Mucosa of descending colon (tissue), 3 donors: ENCODE results near the gene PRKAR2A. TPM values are rescaled to one million over a fixed set of nuclear protein-coding genes. Genes with fewer than 3 reads are reported as not detected.

Source experiments
- ATAC-seq: fragments of 200-7000 bp; cut with Tn5 transposase; one replicate; pipeline ENCODE4 v1.9.1; 2020; ENCODE audit warnings: mild to moderate bottlenecking, moderate library complexity
- DNase-seq, 3 donors: peaks; one replicate each; pipeline ENCODE4 v3.0.0-alpha.2; 2020
- H3K36me3 ChIP-seq: fragments of 200-600 bp; one replicate; pipeline ENCODE4 v1.8.0; 2021; ENCODE audit warnings: low read depth, mild to moderate bottlenecking
- H3K4me1 ChIP-seq: fragments of 200-600 bp; one replicate; pipeline ENCODE4 v1.8.0; 2021; ENCODE audit warnings: low read depth, mild to moderate bottlenecking
- H3K4me3 ChIP-seq: fragments of 200-600 bp; one replicate; pipeline ENCODE4 v1.8.0; 2021; ENCODE audit warnings: mild to moderate bottlenecking
- H3K9me3 ChIP-seq: fragments of 200-600 bp; one replicate; pipeline ENCODE4 v1.8.0; 2021; ENCODE audit warnings: mild to moderate bottlenecking
- intact Hi-C, 2 donors: fragments of 100-400 bp; cut with DNase I in 1 of 2; cut with micrococcal nuclease in 1 of 2; formaldehyde crosslinking; loops; one replicate each; pipeline versions ENCODE4 v1.11.0 to v1.11.1; 2022; cut with DNase I, micrococcal nuclease
- long read RNA-seq, 2 donors: library from polyadenylated mRNA; unstranded; transcript quantifications; one replicate each; pipeline ENCODE4 v2.0.0, GENCODE V29; 2019 to 2021
- total RNA-seq, 3 donors: library from RNA; stranded (reverse); fragmentation: NEBNext Ultra II Directional in 2 of 3; extraction: Animal tissue kit (Norgen Biotek cat#: 25700) in 2 of 3; gene quantifications; one replicate each; pipeline versions ENCODE4 v1.2.1 to v1.2.4, GENCODE V29; 2021 to 2023
- TF ChIP-seq, protein P1 (sequence below): fragments of 200-600 bp; IDR thresholded peaks from one replicate; pipeline ENCODE4 v1.8.0; 2022; ENCODE audit warnings: antibody characterized with exemption, mild to moderate bottlenecking
- donor health status: DM: no; HTN: no; CAD: no; lungs with moderate emphysema.
- donor health status: DM: no; HTN: no; CAD: no.
- donor health status: DM: no; HTN: yes; CAD: no.

Gene PRKAR2A
- 10 to 100 TPM; 53.3 to 76.3 (median 55.6) TPM for total RNA-seq
- long read RNA-seq, donor 1, full-length matches to known transcripts, result 13 of 34 reads
- long read RNA-seq, donor 1, partial matches to known transcripts, result 6 of 34 reads
- long read RNA-seq, donor 1, other reads (novel, unspliced or antisense), result 15 of 34 reads
- long read RNA-seq, donor 2, full-length matches to known transcripts, result 6 of 16 reads
- long read RNA-seq, donor 2, partial matches to known transcripts, result 6 of 16 reads
- long read RNA-seq, donor 2, other reads (novel, unspliced or antisense), result 4 of 16 reads

DNA sequence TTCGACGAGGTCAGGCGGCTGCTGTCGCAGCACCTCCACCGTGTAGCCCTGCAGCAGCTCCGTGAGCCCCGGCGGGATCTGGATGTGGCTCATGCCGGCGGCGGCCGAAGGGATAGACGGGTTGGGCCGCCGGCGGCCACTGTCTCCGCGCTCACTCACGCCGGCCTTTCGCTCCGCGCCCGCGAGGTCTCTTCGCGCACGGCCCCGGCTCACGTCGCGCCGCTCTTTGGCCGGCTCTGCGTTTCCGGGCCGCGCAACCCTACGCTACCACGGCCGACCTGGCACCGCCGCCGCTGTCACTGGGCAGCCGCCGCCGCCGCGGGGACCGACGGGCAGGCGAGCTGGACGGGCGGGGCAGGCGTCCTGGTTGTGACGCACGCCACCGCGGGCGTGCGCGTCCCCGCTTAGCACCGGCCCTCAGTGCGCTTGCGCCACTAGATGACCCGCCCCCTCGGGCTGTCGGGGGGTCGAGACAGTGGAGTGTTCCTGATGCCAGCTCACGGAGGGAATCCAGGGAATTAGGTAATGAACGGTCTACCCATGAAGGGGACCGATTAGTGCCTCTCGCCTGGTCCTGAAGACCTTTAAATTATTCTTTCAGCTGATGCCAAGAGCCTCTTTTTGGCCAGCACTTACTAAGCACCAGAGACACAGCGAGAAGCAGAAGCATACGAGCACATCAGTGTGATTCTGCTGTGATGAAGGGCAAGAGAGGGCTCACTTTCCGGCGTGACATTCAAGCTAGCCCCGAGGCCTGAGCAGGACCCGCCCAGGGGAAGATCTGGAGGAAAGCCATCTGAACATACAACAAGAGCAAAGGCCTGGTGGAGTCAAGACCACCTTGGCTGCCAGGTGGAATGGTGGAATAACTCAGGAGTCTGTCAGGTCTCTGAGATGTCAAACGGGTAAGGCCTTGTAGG lies at the start of gene PRKAR2A:
Gene PRKAR2A (minus strand): TSS at position 371 of the 920 bp plus-strand sequence. CDS start 278 bp downstream, at position 93.
- peak within 1 kb of the TSS; percentile 76 for H3K4me3 ChIP-seq
- DNase-seq (peak; percentile 90 to 94 (median 93)), ATAC-seq (peak; percentile 97)
- no peaks in the 10 kb centered on the region for H3K9me3 ChIP-seq
- intact Hi-C loops, result no loop called here
- H3K4me1 ChIP-seq, result peaks cover 20% of the 10 kb centered on the region
- TF ChIP-seq, protein P1, sequence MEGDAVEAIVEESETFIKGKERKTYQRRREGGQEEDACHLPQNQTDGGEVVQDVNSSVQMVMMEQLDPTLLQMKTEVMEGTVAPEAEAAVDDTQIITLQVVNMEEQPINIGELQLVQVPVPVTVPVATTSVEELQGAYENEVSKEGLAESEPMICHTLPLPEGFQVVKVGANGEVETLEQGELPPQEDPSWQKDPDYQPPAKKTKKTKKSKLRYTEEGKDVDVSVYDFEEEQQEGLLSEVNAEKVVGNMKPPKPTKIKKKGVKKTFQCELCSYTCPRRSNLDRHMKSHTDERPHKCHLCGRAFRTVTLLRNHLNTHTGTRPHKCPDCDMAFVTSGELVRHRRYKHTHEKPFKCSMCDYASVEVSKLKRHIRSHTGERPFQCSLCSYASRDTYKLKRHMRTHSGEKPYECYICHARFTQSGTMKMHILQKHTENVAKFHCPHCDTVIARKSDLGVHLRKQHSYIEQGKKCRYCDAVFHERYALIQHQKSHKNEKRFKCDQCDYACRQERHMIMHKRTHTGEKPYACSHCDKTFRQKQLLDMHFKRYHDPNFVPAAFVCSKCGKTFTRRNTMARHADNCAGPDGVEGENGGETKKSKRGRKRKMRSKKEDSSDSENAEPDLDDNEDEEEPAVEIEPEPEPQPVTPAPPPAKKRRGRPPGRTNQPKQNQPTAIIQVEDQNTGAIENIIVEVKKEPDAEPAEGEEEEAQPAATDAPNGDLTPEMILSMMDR, result no peak
- H3K36me3 ChIP-seq, result no peaks in the 10 kb centered on the region

DNA sequence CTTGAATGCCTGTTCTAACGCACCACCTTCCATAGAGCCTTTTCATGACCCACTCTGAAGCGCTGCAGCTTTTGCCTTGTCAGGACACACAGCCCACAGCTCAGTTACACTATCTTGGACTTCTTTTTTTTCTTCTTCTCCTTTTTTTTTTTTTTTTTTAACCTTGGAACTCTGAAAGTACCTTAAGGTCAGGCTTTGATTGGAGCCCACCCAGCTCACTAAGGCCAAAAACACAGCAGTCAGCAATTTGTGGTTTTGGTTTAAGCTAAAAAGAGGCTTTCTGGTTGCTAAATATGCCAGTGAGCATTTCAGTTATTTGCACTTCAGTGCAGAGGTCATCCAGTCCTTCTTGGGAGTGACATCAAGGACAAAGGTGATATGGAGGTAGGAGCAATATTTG lies 49.3 kb upstream of the PRKAR2A start:
- no peak for ATAC-seq
- H3K9me3 ChIP-seq, result no peaks in the 10 kb centered on the region
- TF ChIP-seq, protein P1, result no peak
- H3K4me1 ChIP-seq, result peaks cover 18% of the 10 kb centered on the region
- H3K4me3 ChIP-seq, result no peak overlapping the region
- H3K36me3 ChIP-seq, result no peaks in the 10 kb centered on the region
- no peak for DNase-seq
- intact Hi-C loops, result no loop called here

DNA sequence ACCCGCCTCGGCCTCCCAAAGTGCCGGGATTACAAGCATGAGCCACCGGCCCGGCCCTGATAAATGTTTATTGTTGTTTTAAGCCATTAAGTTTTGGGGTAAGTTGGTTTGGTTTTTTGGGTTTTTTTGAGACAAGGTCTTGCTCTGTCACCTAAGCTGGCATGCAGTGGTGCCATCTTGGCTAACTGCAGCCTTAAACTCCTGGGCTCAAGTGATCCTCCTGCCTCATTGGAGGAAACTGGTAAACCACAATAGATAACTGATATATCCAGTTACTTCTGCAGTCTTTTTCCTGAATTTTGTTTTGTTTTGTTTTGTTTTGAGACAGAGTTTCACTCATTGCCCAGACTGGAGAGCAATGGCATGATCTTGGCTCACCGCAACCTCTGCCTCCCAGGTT lies 46.8 kb upstream of the PRKAR2A start:
- Histone ChIP-seq H3K9me3 (no peaks in the 10 kb centered on the region), H3K36me3 (no peaks in the 10 kb centered on the region), H3K4me3 (no peak overlapping the region), H3K4me1 (peaks cover 18% of the 10 kb centered on the region)
- ATAC-seq, result no peak
- DNase-seq, result no peak
- intact Hi-C loops, result no loop called here
- TF ChIP-seq, protein P1, result no peak

DNA sequence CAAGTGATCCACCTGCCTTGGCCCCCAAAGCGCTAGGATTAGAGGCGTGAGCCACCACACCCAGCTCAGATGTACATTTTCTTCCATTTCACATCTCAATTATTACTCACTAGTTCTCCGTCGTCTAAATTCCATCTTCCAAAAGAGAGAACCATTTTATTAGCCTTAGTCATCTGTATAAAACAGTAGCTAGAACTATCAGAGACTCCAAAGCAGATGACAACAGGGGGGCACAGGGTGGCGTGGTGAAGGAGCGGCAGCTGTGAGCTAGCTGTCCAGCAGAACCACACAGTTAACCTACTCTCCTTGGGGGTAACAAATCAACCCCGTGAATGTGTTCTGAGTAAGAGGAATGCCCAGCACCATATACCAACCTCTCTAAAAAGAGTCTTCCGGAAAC lies 43.9 kb upstream of the PRKAR2A start:
- Histone ChIP-seq H3K4me3 (no peak overlapping the region), H3K4me1 (peaks cover under 1% of the 10 kb centered on the region), H3K36me3 (no peaks in the 10 kb centered on the region), H3K9me3 (no peaks in the 10 kb centered on the region)
- TF ChIP-seq, protein P1, result no peak
- intact Hi-C loops, result no loop called here
- DNase-seq, result no peak
- ATAC-seq, result no peak

DNA sequence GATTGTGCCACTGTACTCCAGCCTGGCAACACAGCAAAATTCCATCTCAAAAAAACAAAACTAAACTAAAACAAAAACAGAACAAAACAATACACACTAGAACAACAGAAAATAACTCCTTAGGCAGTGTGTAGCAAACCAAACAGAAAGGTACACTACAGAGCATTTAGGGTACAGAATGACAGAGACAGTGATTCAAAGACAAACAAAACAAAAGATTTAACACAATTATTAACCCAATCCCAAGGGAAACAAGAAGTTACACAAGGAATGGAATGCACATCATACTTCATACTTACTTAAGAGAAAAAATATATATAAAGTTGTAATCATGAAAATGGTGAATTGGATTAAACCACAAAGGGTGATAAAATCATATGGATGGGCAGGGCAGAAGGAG lies 38.1 kb upstream of the PRKAR2A start:
- H3K9me3 ChIP-seq, result no peaks in the 10 kb centered on the region
- TF ChIP-seq, protein P1, result no peak
- ATAC-seq (no peak), DNase-seq (no peak)
- intact Hi-C loops, result no loop called here
- H3K4me1 ChIP-seq, result no peaks in the 10 kb centered on the region
- H3K4me3 ChIP-seq, result no peak overlapping the region
- no peaks in the 10 kb centered on the region for H3K36me3 ChIP-seq
